ENCODE measurements around the gene KLHDC1. TPM values are rescaled to one million over a fixed set of nuclear protein-coding genes. Genes with fewer than 3 reads are reported as not detected.
A peak's percentile ranks its signal among the peaks of the same experiment; 100 is the strongest.

KLHDC1 gene
- total and polyA plus RNA-seq, 9 of the 15 experiments (the other 6 are each of a cell fraction or from before 2014, with no cell fraction given): 0.08 to 0.41 (median 0.18) TPM

- no peak for TF ChIP-seq RNF219 (CRISPR knock-in tag; IDR thresholded peaks at IDR 0.05)
- 0 out of 2 replicates have a peak, but pooled peaks have one; percentile 20 for TF ChIP-seq CREM (IDR thresholded peaks at IDR 0.05; ENCODE audit: low read depth)
- TF ChIP-seq ZBED1 (IDR thresholded peaks at IDR 0.05): no peak
- TF ChIP-seq MTF1 (CRISPR knock-in tag; IDR thresholded peaks at IDR 0.05; ENCODE audit: borderline replicate concordance): no peak
- no peak for TF ChIP-seq KAT8 (IDR thresholded peaks at IDR 0.05; ENCODE audit: low read depth)
- TF ChIP-seq CXXC5 (CRISPR knock-in tag; IDR thresholded peaks at IDR 0.05): peak; percentile 79
- TF ChIP-seq ZNF431 (CRISPR knock-in tag; IDR thresholded peaks at IDR 0.05): peak; percentile 59; the same call in 1 of the 2 replicates
- TF ChIP-seq NR4A1 (CRISPR knock-in tag; IDR thresholded peaks at IDR 0.05): no peak
- TF ChIP-seq NR4A1 (tag; IDR thresholded peaks at IDR 0.05): 0 out of 2 replicates have a peak, but pooled peaks have one; percentile 61
- TF ChIP-seq POLR3G (IDR thresholded peaks at IDR 0.05; ENCODE audit: extremely low read depth, insufficient read length, insufficient replicate concordance): no peak
- TF ChIP-seq ZNF696 (CRISPR knock-in tag; conservative IDR thresholded peaks at IDR 0.05): no peak
- no peak for TF ChIP-seq ZZZ3 (IDR thresholded peaks at IDR 0.05)
- TF ChIP-seq TCFL5 (CRISPR knock-in tag; conservative IDR thresholded peaks at IDR 0.05): no peak
- TF ChIP-seq DACH1 (IDR thresholded peaks at IDR 0.05; ENCODE audit: partially characterized antibody): no peak
- no peak for TF ChIP-seq ZFP1 (CRISPR knock-in tag; IDR thresholded peaks at IDR 0.05)
- no peak for TF ChIP-seq RFX7 (CRISPR knock-in tag; IDR thresholded peaks at IDR 0.05)
- no peak for TF ChIP-seq SLC30A9 (CRISPR knock-in tag; IDR thresholded peaks at IDR 0.05)
- peak; percentile 80 for TF ChIP-seq POLR2H (tag; IDR thresholded peaks at IDR 0.05; ENCODE audit: low read depth)
- no peak for TF ChIP-seq PRDM10 (IDR thresholded peaks at IDR 0.05; ENCODE audit: partially characterized antibody)
- TF ChIP-seq BRCA1 (IDR thresholded peaks at IDR 0.05): no peak
- no peak for TF ChIP-seq BRCA1 (CRISPR knock-in tag; IDR thresholded peaks at IDR 0.05)
- TF ChIP-seq ZNF436 (CRISPR knock-in tag; IDR thresholded peaks at IDR 0.05): no peak
- no peak for TF ChIP-seq ZNF197 (CRISPR knock-in tag; IDR thresholded peaks at IDR 0.05; ENCODE audit: low read depth)
Measured at GRCh38 chr14:49687942-49688700, 4.8 kb upstream of the KLHDC1 start, which contains the start of gene POLE2 (continued).

All from K562 (cell line).